Esophagus squamous epithelium (tissue), 4 donors: Measurements from ENCODE around the gene LCE3E.

ENCODE experiments used
- CTCF ChIP-seq, 6 experiments: fragments of 450-650 bp in 4 of 6; fragments of 200-600 bp in 2 of 6; sonication (generic) in 2 of 6; IDR thresholded peaks; one replicate each; pipeline ENCODE4 v1.5.1; 2016 to 2019; ENCODE audit warnings: antibody characterized with exemption in 6 of 6, mild to moderate bottlenecking in 4 of 6, moderate library complexity in 4 of 6
- POLR2A ChIP-seq, 4 donors: fragments of 450-650 bp; IDR thresholded peaks; one replicate each; pipeline ENCODE4 v1.6.1; 2017; ENCODE audit warnings: antibody characterized with exemption in 4 of 4, mild to moderate bottlenecking in 4 of 4, moderate library complexity in 3 of 4

GRCh38 chr1:152577168-152577567 is 10.6 kb upstream of the LCE3E start:
- TF ChIP-seq CTCF (IDR thresholded peaks at IDR 0.05) (no peak), POLR2A (IDR thresholded peaks at IDR 0.05) (no peak)
